ENCODE measurements around the gene TRIM7.
A peak's percentile ranks its signal among the peaks of the same experiment; 100 is the strongest.
"Not testable (repeated sequence)": the region's sequence is repeated elsewhere in the genome, so short reads cannot be mapped to it uniquely, and the experiment has no call there.

TRIM7 gene

GRCh38 chr5:181161534-181162175, 43.3 kb downstream of the TRIM7 start:
- 78 to 80% methylated on average over 4 of the region's 4 CpGs for WGBS, 2 experiments
- no peaks in the 10 kb centered on the region for H3K4me1 ChIP-seq (ENCODE audit: control insufficient read depth, insufficient read depth, low read length)
- no peaks in the 10 kb centered on the region for H3K36me3 ChIP-seq (ENCODE audit: control insufficient read depth, insufficient read depth, low read length)
- no peaks in the 10 kb centered on the region for H3K9me3 ChIP-seq (ENCODE audit: control insufficient read depth, low read length)
- H3K27ac ChIP-seq (ENCODE audit: insufficient read depth, low read depth, low read length, poor library complexity, severe bottlenecking) = no peak overlapping the region
- peak overlapping the region; percentile 2 for H3K4me3 ChIP-seq (ENCODE audit: insufficient read depth, low read depth, low read length)
- peaks cover 6% of the 10 kb centered on the region for H3K27me3 ChIP-seq (ENCODE audit: control insufficient read depth, insufficient read depth, low read length, poor library complexity, severe bottlenecking)

GRCh38 chr5:181160755-181161533, 44.1 kb downstream of the TRIM7 start:
- H3K27me3 ChIP-seq (ENCODE audit: control insufficient read depth, insufficient read depth, low read length, poor library complexity, severe bottlenecking); H3K36me3 ChIP-seq (ENCODE audit: control insufficient read depth, insufficient read depth, low read length); H3K4me1 ChIP-seq (ENCODE audit: control insufficient read depth, insufficient read depth, low read length); H3K9me3 ChIP-seq (ENCODE audit: control insufficient read depth, low read length); H3K27ac ChIP-seq (ENCODE audit: insufficient read depth, low read depth, low read length, poor library complexity, severe bottlenecking): not testable (repeated sequence)
- WGBS, 2 experiments = 39 to 47% methylated on average over 17 to 18 of the region's 48 CpGs
- H3K4me3 ChIP-seq (ENCODE audit: insufficient read depth, low read depth, low read length) = peak overlapping the region; percentile 2

GRCh38 chr5:181160152-181160754, 44.7 kb downstream of the TRIM7 start:
- Histone ChIP-seq H3K27me3 (ENCODE audit: control insufficient read depth, insufficient read depth, low read length, poor library complexity, severe bottlenecking) (peaks cover 6% of the 10 kb centered on the region), H3K4me3 (ENCODE audit: insufficient read depth, low read depth, low read length) (peak overlapping the region; percentile 2), H3K27ac (ENCODE audit: insufficient read depth, low read depth, low read length, poor library complexity, severe bottlenecking) (no peak overlapping the region), H3K4me1 (ENCODE audit: control insufficient read depth, insufficient read depth, low read length) (no peaks in the 10 kb centered on the region), H3K9me3 (ENCODE audit: control insufficient read depth, low read length) (no peaks in the 10 kb centered on the region), H3K36me3 (ENCODE audit: control insufficient read depth, insufficient read depth, low read length) (no peaks in the 10 kb centered on the region)
- 76 to 83% methylated on average over 15 to 17 of the region's 21 CpGs for WGBS, 2 experiments

- Histone ChIP-seq H3K27me3 (ENCODE audit: control insufficient read depth, insufficient read depth, low read length, poor library complexity, severe bottlenecking) (peaks cover 4% of the 10 kb centered on the region), H3K4me3 (ENCODE audit: insufficient read depth, low read depth, low read length) (no peak overlapping the region), H3K36me3 (ENCODE audit: control insufficient read depth, insufficient read depth, low read length) (no peaks in the 10 kb centered on the region), H3K27ac (ENCODE audit: insufficient read depth, low read depth, low read length, poor library complexity, severe bottlenecking) (no peak overlapping the region), H3K9me3 (ENCODE audit: control insufficient read depth, low read length) (no peaks in the 10 kb centered on the region), H3K4me1 (ENCODE audit: control insufficient read depth, insufficient read depth, low read length) (no peaks in the 10 kb centered on the region)
- 56 to 57% methylated on average over 20 of the region's 20 CpGs for WGBS, 2 experiments
These were observed 45.5 kb downstream of the TRIM7 start for GRCh38 chr5:181159286-181160151.

GRCh38 chr5:181158869-181159268, 46.1 kb downstream of the TRIM7 start:
- no peaks in the 10 kb centered on the region for H3K36me3 ChIP-seq (ENCODE audit: control insufficient read depth, insufficient read depth, low read length)
- H3K27me3 ChIP-seq (ENCODE audit: control insufficient read depth, insufficient read depth, low read length, poor library complexity, severe bottlenecking) = peaks cover 3% of the 10 kb centered on the region
- H3K4me3 ChIP-seq (ENCODE audit: insufficient read depth, low read depth, low read length) = no peak overlapping the region
- WGBS, 2 experiments = 90 to 95% methylated on average over 2 of the region's 3 CpGs
- no peak overlapping the region for H3K27ac ChIP-seq (ENCODE audit: insufficient read depth, low read depth, low read length, poor library complexity, severe bottlenecking)
- no peaks in the 10 kb centered on the region for H3K9me3 ChIP-seq (ENCODE audit: control insufficient read depth, low read length)
- H3K4me1 ChIP-seq (ENCODE audit: control insufficient read depth, insufficient read depth, low read length) = no peaks in the 10 kb centered on the region

GRCh38 chr5:181156758-181157157, 48.2 kb downstream of the TRIM7 start:
- Histone ChIP-seq H3K4me3 (ENCODE audit: insufficient read depth, low read depth, low read length) (no peak overlapping the region), H3K27ac (ENCODE audit: insufficient read depth, low read depth, low read length, poor library complexity, severe bottlenecking) (no peak overlapping the region), H3K36me3 (ENCODE audit: control insufficient read depth, insufficient read depth, low read length) (no peaks in the 10 kb centered on the region), H3K9me3 (ENCODE audit: control insufficient read depth, low read length) (no peaks in the 10 kb centered on the region), H3K4me1 (ENCODE audit: control insufficient read depth, insufficient read depth, low read length) (no peaks in the 10 kb centered on the region), H3K27me3 (ENCODE audit: control insufficient read depth, insufficient read depth, low read length, poor library complexity, severe bottlenecking) (no peaks in the 10 kb centered on the region)
- WGBS, 2 experiments = 58 to 67% methylated on average over 3 of the region's 3 CpGs

- no peaks in the 10 kb centered on the region for H3K36me3 ChIP-seq (ENCODE audit: control insufficient read depth, insufficient read depth, low read length)
- no peaks in the 10 kb centered on the region for H3K4me1 ChIP-seq (ENCODE audit: control insufficient read depth, insufficient read depth, low read length)
- no peaks in the 10 kb centered on the region for H3K27me3 ChIP-seq (ENCODE audit: control insufficient read depth, insufficient read depth, low read length, poor library complexity, severe bottlenecking)
- WGBS, 2 experiments = 88 to 92% methylated on average over 5 of the region's 5 CpGs
- no peak overlapping the region for H3K27ac ChIP-seq (ENCODE audit: insufficient read depth, low read depth, low read length, poor library complexity, severe bottlenecking)
- H3K9me3 ChIP-seq (ENCODE audit: control insufficient read depth, low read length) = no peaks in the 10 kb centered on the region
- H3K4me3 ChIP-seq (ENCODE audit: insufficient read depth, low read depth, low read length) = no peak overlapping the region
These were observed 51.2 kb downstream of the TRIM7 start for GRCh38 chr5:181153814-181154213.

GRCh38 chr5:181152406-181152805, 52.6 kb downstream of the TRIM7 start:
- H3K36me3 ChIP-seq (ENCODE audit: control insufficient read depth, insufficient read depth, low read length) = no peaks in the 10 kb centered on the region
- H3K9me3 ChIP-seq (ENCODE audit: control insufficient read depth, low read length) = no peaks in the 10 kb centered on the region
- H3K4me3 ChIP-seq (ENCODE audit: insufficient read depth, low read depth, low read length) = no peak overlapping the region
- H3K4me1 ChIP-seq (ENCODE audit: control insufficient read depth, insufficient read depth, low read length) = no peaks in the 10 kb centered on the region
- no peaks in the 10 kb centered on the region for H3K27me3 ChIP-seq (ENCODE audit: control insufficient read depth, insufficient read depth, low read length, poor library complexity, severe bottlenecking)
- 79 to 83% methylated on average over 9 of the region's 9 CpGs for WGBS, 2 experiments
- H3K27ac ChIP-seq (ENCODE audit: insufficient read depth, low read depth, low read length, poor library complexity, severe bottlenecking) = no peak overlapping the region

GRCh38 chr5:181151146-181151545, 53.9 kb downstream of the TRIM7 start:
- no peaks in the 10 kb centered on the region for H3K9me3 ChIP-seq (ENCODE audit: control insufficient read depth, low read length)
- no peaks in the 10 kb centered on the region for H3K36me3 ChIP-seq (ENCODE audit: control insufficient read depth, insufficient read depth, low read length)
- no peaks in the 10 kb centered on the region for H3K27me3 ChIP-seq (ENCODE audit: control insufficient read depth, insufficient read depth, low read length, poor library complexity, severe bottlenecking)
- 56 to 58% methylated on average over 9 of the region's 9 CpGs for WGBS, 2 experiments
- no peaks in the 10 kb centered on the region for H3K4me1 ChIP-seq (ENCODE audit: control insufficient read depth, insufficient read depth, low read length)
- no peak overlapping the region for H3K27ac ChIP-seq (ENCODE audit: insufficient read depth, low read depth, low read length, poor library complexity, severe bottlenecking)
- no peak overlapping the region for H3K4me3 ChIP-seq (ENCODE audit: insufficient read depth, low read depth, low read length)
